A549 (cell line): ENCODE results near the gene GPBP1L1. TPM values are rescaled to one million over a fixed set of nuclear protein-coding genes. Genes with fewer than 3 reads are reported as not detected.

ENCODE experiments used
- ATAC-seq, 2 experiments: fragments of 200-7000 bp in 1 of 2; fragments of >200 bp in 1 of 2; cut with Nextera tagmentation in 1 of 2; cut with Tn5 transposase in 1 of 2; 3 replicates each; pipeline versions ENCODE4 v1.8.0 to v1.9.1; 2018 to 2020; ENCODE audit warnings: mild to moderate bottlenecking in 1 of 2, moderate library complexity in 1 of 2
- CTCF ChIA-PET: fragments of 300-600 bp; sonication (Branson Sonifier 250); formaldehyde crosslinking; extraction: SDS; loops from one replicate; lab custom pipeline; 2021; ENCODE audit warnings: antibody characterized with exemption, inconsistent platforms; lab: Yijun Ruan, JAX
- POLR2A ChIA-PET: fragments of 350-600 bp; formaldehyde crosslinking; extraction: SDS; loops from one replicate; lab custom pipeline; 2021; ENCODE audit warnings: antibody characterized with exemption, inconsistent platforms; lab: Yijun Ruan, JAX
- DNase-seq, 2 experiments: peaks; one replicate each; pipeline versions ENCODE4 v3.0.0 to v3.0.0-alpha.2; 2011 to 2016; ENCODE audit warnings: low read depth in 1 of 2, low spot score in 1 of 2
- FAIRE-seq: peaks from 2 replicates; lab custom pipeline; 2011; peaks lifted over from hg19 to GRCh38; lab: Jason Lieb, UNC
- H3K27ac ChIP-seq, 2 experiments: fragments of >200 bp; sonication (Bioruptor Twin); formaldehyde crosslinking; 3 replicates each; pipeline ENCODE4 v1.5.1; 2016 to 2017
- H3K4me1 ChIP-seq: fragments of >200 bp; sonication (Bioruptor Twin); formaldehyde crosslinking; 3 replicates; pipeline ENCODE4 v1.6.1; 2016
- H3K4me2 ChIP-seq: fragments of >200 bp; sonication (Bioruptor Twin); formaldehyde crosslinking; 3 replicates; pipeline ENCODE4 v1.6.1; 2016
- H3K4me3 ChIP-seq: fragments of >200 bp; sonication (Bioruptor Twin); formaldehyde crosslinking; 3 replicates; pipeline ENCODE4 v1.5.1; 2016
- H3K9me3 ChIP-seq: fragments of >200 bp; sonication (Bioruptor Twin); formaldehyde crosslinking; 3 replicates; pipeline ENCODE4 v1.6.1; 2016
- CBX2 ChIP-seq: fragments of 200-600 bp; sonication (generic); IDR thresholded peaks from 2 replicates; pipeline ENCODE4 v1.6.1; 2016; ENCODE audit warnings: low read depth, mild to moderate bottlenecking, borderline replicate concordance
- EHF ChIP-seq: fragments of 250-450 bp; sonication (Bioruptor Pico); IDR thresholded peaks from 2 replicates; pipeline ENCODE4 v1.5.0; 2020; ENCODE audit warnings: mild to moderate bottlenecking
- EHMT2 ChIP-seq: fragments of 200-600 bp; sonication (generic); IDR thresholded peaks from 2 replicates; pipeline ENCODE4 v1.6.1; 2016; ENCODE audit warnings: antibody characterized with exemption, low read depth, mild to moderate bottlenecking, moderate library complexity
- EP300 ChIP-seq, 2 experiments: fragments of >200 bp; sonication (Bioruptor Twin); formaldehyde crosslinking; IDR thresholded peaks; 2 replicates in 1 of 2; 3 replicates in 1 of 2; pipeline ENCODE4 v1.6.1; 2016 to 2017
- ESRRA ChIP-seq: fragments of 150-350 bp; IDR thresholded peaks from 2 replicates; pipeline ENCODE4 v1.6.1; 2014; ENCODE audit warnings: mild to moderate bottlenecking, low read length, borderline replicate concordance
- FOXS1 ChIP-seq: fragments of 250-450 bp; sonication (Bioruptor Pico); IDR thresholded peaks from 2 replicates; pipeline ENCODE4 v1.5.0; 2020; ENCODE audit warnings: mild to moderate bottlenecking, moderate library complexity
- HDAC2 ChIP-seq: fragments of 200-600 bp; sonication (generic); IDR thresholded peaks from 2 replicates; pipeline ENCODE4 v1.6.1; 2016
- HEYL ChIP-seq: fragments of 250-450 bp; sonication (Bioruptor Pico); IDR thresholded peaks from 2 replicates; pipeline ENCODE4 v1.8.0; 2021; ENCODE audit warnings: mild to moderate bottlenecking, moderate library complexity
- HOXB13 ChIP-seq: fragments of 250-450 bp; sonication (Bioruptor Pico); IDR thresholded peaks from 2 replicates; pipeline ENCODE4 v1.5.0; 2020; ENCODE audit warnings: low read depth, mild to moderate bottlenecking, moderate library complexity
- JUN ChIP-seq, 2 experiments: fragments of >200 bp; sonication (Bioruptor Twin); formaldehyde crosslinking; IDR thresholded peaks; 2 replicates in 1 of 2; 3 replicates in 1 of 2; pipeline ENCODE4 v1.6.1; 2016 to 2017
- JUNB ChIP-seq: fragments of >200 bp; sonication (Bioruptor Twin); formaldehyde crosslinking; IDR thresholded peaks from 2 replicates; pipeline ENCODE4 v1.6.1; 2016
- KDM1A ChIP-seq: fragments of 200-600 bp; sonication (generic); IDR thresholded peaks from 2 replicates; pipeline ENCODE4 v1.6.1; 2016; ENCODE audit warnings: low read depth, mild to moderate bottlenecking
- MYC ChIP-seq: IDR thresholded peaks from 2 replicates; pipeline ENCODE4 v1.6.1; 2012; ENCODE audit warnings: mild to moderate bottlenecking, inconsistent platforms, low read length, improper control_type of control experiment, borderline replicate concordance
- NFE2L2 ChIP-seq: fragments of 150-350 bp; conservative IDR thresholded peaks from 2 replicates; pipeline ENCODE4 v1.6.1; 2014; ENCODE audit warnings: low read length
- NPAS2 ChIP-seq: fragments of 250-450 bp; sonication (Bioruptor Pico); IDR thresholded peaks from 2 replicates; pipeline ENCODE4 v1.8.0; 2022; ENCODE audit warnings: mild to moderate bottlenecking, moderate library complexity, borderline replicate concordance
- NR3C1 ChIP-seq: fragments of >200 bp; sonication (Bioruptor Twin); formaldehyde crosslinking; IDR thresholded peaks from 3 replicates; pipeline ENCODE4 v1.6.1; 2017
- RARB ChIP-seq: fragments of 250-450 bp; sonication (Bioruptor Pico); IDR thresholded peaks from 2 replicates; pipeline ENCODE4 v1.8.0; 2021; ENCODE audit warnings: mild to moderate bottlenecking, moderate library complexity
- RCOR1 ChIP-seq: fragments of 150-350 bp; IDR thresholded peaks from 2 replicates; pipeline ENCODE4 v1.6.1; 2014; ENCODE audit warnings: antibody characterized with exemption, low read length, low read depth
- REST ChIP-seq: fragments of 200-600 bp; sonication (generic); IDR thresholded peaks from 2 replicates; pipeline ENCODE4 v1.6.1; 2016; ENCODE audit warnings: antibody characterized with exemption, mild to moderate bottlenecking, moderate library complexity
- RNF2 ChIP-seq: fragments of 200-600 bp; sonication (generic); IDR thresholded peaks from 2 replicates; pipeline ENCODE4 v1.6.1; 2016; ENCODE audit warnings: low read depth, mild to moderate bottlenecking, antibody characterized with exemption, moderate library complexity, borderline replicate concordance
- TFCP2L1 ChIP-seq: fragments of 250-450 bp; sonication (Bioruptor Pico); IDR thresholded peaks from 2 replicates; pipeline ENCODE4 v1.5.0; 2021; ENCODE audit warnings: mild to moderate bottlenecking
- TP53 ChIP-seq: fragments of 250-450 bp; sonication (Bioruptor Pico); IDR thresholded peaks from 2 replicates; pipeline ENCODE4 v1.5.0; 2021; ENCODE audit warnings: mild to moderate bottlenecking, moderate library complexity
- ZC3H11A ChIP-seq: fragments of 450-650 bp; IDR thresholded peaks from 2 replicates; pipeline ENCODE4 v1.6.1; 2014; ENCODE audit warnings: antibody characterized with exemption, mild to moderate bottlenecking
- ZFP36 ChIP-seq: fragments of 450-650 bp; IDR thresholded peaks from 2 replicates; pipeline ENCODE4 v1.6.1; 2014; ENCODE audit warnings: borderline replicate concordance; ENCODE audit not compliant: partially characterized antibody
- ZNF302 ChIP-seq: fragments of 250-450 bp; sonication (Bioruptor Pico); IDR thresholded peaks from 2 replicates; pipeline ENCODE4 v1.9.0; 2021; ENCODE audit warnings: inconsistent platforms, mild to moderate bottlenecking, moderate library complexity
- WGBS: methylation state at CpG from one replicate; pipeline ENCODE4 v1.1.6; 2017; ENCODE audit errors: missing lambda C conversion rate; 5-methylcytosine and 5-hydroxymethylcytosine counted together
- polyA plus RNA-seq, 4 experiments: library from polyadenylated mRNA; depleted of rRNA in 3 of 4; stranded (reverse); fragments of >200 nt; fragmentation: RNase III in 1 of 4; extraction: RNeasy Plus Mini Kit Qiagen cat#74134 plus additional on column Dnase treatment in 1 of 4; gene quantifications; 2 replicates in 3 of 4; 3 replicates in 1 of 4; pipeline ENCODE4 v1.2.3, GENCODE V29; 2011 to 2017
- TF ChIP-seq, protein P1 (sequence below): fragments of 450-650 bp; IDR thresholded peaks from 2 replicates; pipeline ENCODE4 v1.6.1; 2014; ENCODE audit warnings: antibody characterized with exemption
- TF ChIP-seq, protein P2 (sequence below): fragments of >200 bp; sonication (Bioruptor Twin); formaldehyde crosslinking; IDR thresholded peaks from 3 replicates; pipeline ENCODE4 v1.6.1; 2016

GPBP1L1 gene
- polyA plus RNA-seq, 2 of the 4 experiments (the other 2 are of a cell fraction): 50.9 to 74.0 TPM

DNA sequence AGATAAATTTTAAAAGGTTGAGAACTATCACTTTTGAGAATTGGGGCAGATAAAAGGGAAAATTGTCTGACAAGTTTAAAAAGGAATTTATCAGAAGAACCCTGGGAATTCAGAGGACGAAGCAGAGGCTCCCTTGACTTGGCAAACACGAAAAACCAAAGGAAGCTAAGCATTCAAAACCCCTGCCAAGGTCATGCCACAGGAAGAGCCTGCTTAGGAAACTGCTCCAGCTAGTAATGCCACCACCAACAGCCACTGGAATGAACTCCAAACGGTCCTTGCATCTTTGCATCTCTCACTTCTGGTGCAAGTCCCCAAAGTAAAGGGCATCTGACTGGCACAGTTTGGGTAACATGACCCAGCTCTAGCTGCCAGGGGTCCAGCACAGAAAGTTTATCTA is 7.2 kb downstream of the GPBP1L1 start:
- H3K9me3 ChIP-seq: no peaks in the 10 kb centered on the region
- 33% methylated on average over 3 of the region's 3 CpGs for WGBS
- H3K27ac ChIP-seq: no peak overlapping the region
- no peak overlapping the region for H3K4me3 ChIP-seq
- ChIA-PET CTCF (no interaction called here), POLR2A (no interaction called here)
- TF ChIP-seq REST (no peak), ESRRA (no peak), ZNF302 (CRISPR knock-in tag) (no peak), TP53 (CRISPR knock-in tag) (no peak), JUN (IDR thresholded peaks at IDR 0.05) (no peak), NR3C1 (no peak), EP300 (IDR thresholded peaks at IDR 0.05) (no peak), RNF2 (no peak), HOXB13 (CRISPR knock-in tag) (no peak), NFE2L2 (no peak), RCOR1 (no peak), FOXS1 (CRISPR knock-in tag) (no peak), EHF (no peak)
- TF ChIP-seq, protein P1, sequence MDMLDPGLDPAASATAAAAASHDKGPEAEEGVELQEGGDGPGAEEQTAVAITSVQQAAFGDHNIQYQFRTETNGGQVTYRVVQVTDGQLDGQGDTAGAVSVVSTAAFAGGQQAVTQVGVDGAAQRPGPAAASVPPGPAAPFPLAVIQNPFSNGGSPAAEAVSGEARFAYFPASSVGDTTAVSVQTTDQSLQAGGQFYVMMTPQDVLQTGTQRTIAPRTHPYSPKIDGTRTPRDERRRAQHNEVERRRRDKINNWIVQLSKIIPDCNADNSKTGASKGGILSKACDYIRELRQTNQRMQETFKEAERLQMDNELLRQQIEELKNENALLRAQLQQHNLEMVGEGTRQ: no peak
- TF ChIP-seq, protein P2, sequence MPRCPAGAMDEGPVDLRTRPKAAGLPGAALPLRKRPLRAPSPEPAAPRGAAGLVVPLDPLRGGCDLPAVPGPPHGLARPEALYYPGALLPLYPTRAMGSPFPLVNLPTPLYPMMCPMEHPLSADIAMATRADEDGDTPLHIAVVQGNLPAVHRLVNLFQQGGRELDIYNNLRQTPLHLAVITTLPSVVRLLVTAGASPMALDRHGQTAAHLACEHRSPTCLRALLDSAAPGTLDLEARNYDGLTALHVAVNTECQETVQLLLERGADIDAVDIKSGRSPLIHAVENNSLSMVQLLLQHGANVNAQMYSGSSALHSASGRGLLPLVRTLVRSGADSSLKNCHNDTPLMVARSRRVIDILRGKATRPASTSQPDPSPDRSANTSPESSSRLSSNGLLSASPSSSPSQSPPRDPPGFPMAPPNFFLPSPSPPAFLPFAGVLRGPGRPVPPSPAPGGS: no peak
- peak overlapping the region; percentile 34; the same call in 1 of the 3 replicates for H3K4me2 ChIP-seq
- DNase-seq (no peak), FAIRE-seq (no peak), ATAC-seq (no peak)
- H3K4me1 ChIP-seq: peaks cover 57% of the 10 kb centered on the region

DNA sequence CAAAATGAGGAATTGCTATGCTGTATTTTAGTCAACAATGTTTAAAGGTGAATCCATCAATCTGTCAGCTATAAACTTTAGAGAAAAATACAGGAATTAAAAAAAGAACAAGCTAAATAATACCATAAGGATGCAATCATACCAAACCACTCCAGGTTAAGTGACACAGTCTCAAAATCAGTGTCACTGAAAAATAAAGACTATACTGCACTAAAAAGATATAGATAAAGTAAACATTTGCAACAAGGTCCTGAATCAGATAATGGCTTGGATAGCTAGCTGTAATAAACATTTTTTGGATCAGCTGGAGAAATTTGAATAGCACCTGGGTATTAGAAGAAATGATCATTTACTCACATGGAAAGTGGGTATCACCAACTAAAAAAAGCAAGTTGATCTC is 7.8 kb downstream of the GPBP1L1 start:
- DNase-seq (no peak), FAIRE-seq (no peak), ATAC-seq (no peak)
- H3K27ac ChIP-seq: no peak overlapping the region
- no peak overlapping the region for H3K4me3 ChIP-seq
- peaks cover 62% of the 10 kb centered on the region for H3K4me1 ChIP-seq
- POLR2A ChIA-PET: interaction anchor here (1.0 kb wide), 1 partner anchor 8 kb away, joined by 3 read pairs; the partner anchor contains the start of gene GPBP1L1
- CTCF ChIA-PET: no interaction called here
- no peak overlapping the region for H3K4me2 ChIP-seq
- TF ChIP-seq HDAC2: no peak
- no peak for TF ChIP-seq NFE2L2
- TF ChIP-seq TFCP2L1: no peak
- no peak for TF ChIP-seq NPAS2 (CRISPR knock-in tag)
- TF ChIP-seq ZC3H11A: no peak
- TF ChIP-seq EHMT2: no peak
- no peak for TF ChIP-seq MYC
- no peak for TF ChIP-seq CBX2
- TF ChIP-seq HOXB13 (CRISPR knock-in tag): no peak
- no peak for TF ChIP-seq ZNF302 (CRISPR knock-in tag)
- TF ChIP-seq JUNB: no peak
- TF ChIP-seq KDM1A: no peak
- TF ChIP-seq RARB (CRISPR knock-in tag): no peak
- no peak for TF ChIP-seq ZFP36
- TF ChIP-seq HEYL (CRISPR knock-in tag): no peak
- TF ChIP-seq RNF2: no peak
- H3K9me3 ChIP-seq: no peaks in the 10 kb centered on the region
